Astrocyte (in vitro differentiated cells and primary cell): ENCODE results near the gene CRIM1. TPM values are rescaled to one million over a fixed set of nuclear protein-coding genes. Genes with fewer than 3 reads are reported as not detected.

Experiments
- DNase-seq: peaks from one replicate; pipeline ENCODE4 v3.0.0-alpha.2; 2010; ENCODE audit warnings: low read depth
- FAIRE-seq: peaks from 2 replicates; lab custom pipeline; 2011; peaks lifted over from hg19 to GRCh38; lab: Jason Lieb, UNC
- H2AFZ ChIP-seq: 2 replicates; pipeline ENCODE4 v1.6.0; 2012; ENCODE audit warnings: low read depth, low read length, inconsistent platforms
- H3K27ac ChIP-seq: 2 replicates; pipeline ENCODE4 v1.5.1; 2011; ENCODE audit warnings: low read depth, low read length, inconsistent platforms
- H3K27me3 ChIP-seq: 2 replicates; pipeline ENCODE4 v1.6.0; 2011; ENCODE audit warnings: low read length, inconsistent platforms; ENCODE audit not compliant: insufficient read depth
- H3K36me3 ChIP-seq: 2 replicates; pipeline ENCODE4 v1.5.1; 2011; ENCODE audit warnings: low read length, inconsistent platforms; ENCODE audit not compliant: insufficient read depth
- H3K4me1 ChIP-seq: 2 replicates; pipeline ENCODE4 v1.5.1; 2011; ENCODE audit warnings: low read length, inconsistent platforms; ENCODE audit not compliant: insufficient read depth
- H3K4me2 ChIP-seq: 2 replicates; pipeline ENCODE4 v1.6.0; 2012; ENCODE audit warnings: low read length, inconsistent platforms
- H3K4me3 ChIP-seq: 2 replicates; pipeline ENCODE4 v1.5.1; 2011; ENCODE audit warnings: low read depth, mild to moderate bottlenecking, low read length, inconsistent platforms; ENCODE audit not compliant: insufficient read depth
- H3K79me2 ChIP-seq: 2 replicates; pipeline ENCODE4 v1.6.0; 2012; ENCODE audit warnings: mild to moderate bottlenecking, low read length, inconsistent platforms; ENCODE audit not compliant: insufficient read depth
- H3K9ac ChIP-seq: 2 replicates; pipeline ENCODE4 v1.6.0; 2012; ENCODE audit warnings: mild to moderate bottlenecking, low read length, inconsistent platforms
- H3K9me3 ChIP-seq: 2 replicates; pipeline ENCODE4 v1.5.1; 2012; ENCODE audit warnings: low read depth, mild to moderate bottlenecking, low read length, inconsistent platforms; ENCODE audit not compliant: insufficient read depth
- H4K20me1 ChIP-seq: 2 replicates; pipeline ENCODE4 v1.6.0; 2012; ENCODE audit warnings: low read length, inconsistent platforms; ENCODE audit not compliant: insufficient read depth
- H3K27ac Mint-ChIP-seq: one replicate; pipeline ENCODE4 v1.8.0; 2021; ENCODE audit warnings: mild to moderate bottlenecking, mixed read lengths; ENCODE audit not compliant: unreplicated experiment
- H3K27me3 Mint-ChIP-seq: one replicate; pipeline ENCODE4 v1.8.0; 2021; ENCODE audit warnings: low read depth, mixed read lengths; ENCODE audit not compliant: unreplicated experiment
- H3K36me3 Mint-ChIP-seq: one replicate; pipeline ENCODE4 v1.8.0; 2021; ENCODE audit warnings: low read depth, mixed read lengths; ENCODE audit not compliant: unreplicated experiment
- H3K4me1 Mint-ChIP-seq: one replicate; pipeline ENCODE4 v1.8.0; 2021; ENCODE audit warnings: low read depth, mixed read lengths; ENCODE audit not compliant: unreplicated experiment
- H3K4me3 Mint-ChIP-seq: one replicate; pipeline ENCODE4 v1.8.0; 2021; ENCODE audit warnings: mild to moderate bottlenecking, moderate library complexity, mixed read lengths; ENCODE audit not compliant: unreplicated experiment
- H3K9me3 Mint-ChIP-seq: one replicate; pipeline ENCODE4 v1.8.0; 2021; ENCODE audit warnings: mild to moderate bottlenecking, mixed read lengths; ENCODE audit not compliant: unreplicated experiment
- CTCF ChIP-seq: IDR thresholded peaks from 2 replicates; pipeline ENCODE4 v1.5.1; 2011; ENCODE audit warnings: low read depth, mild to moderate bottlenecking, inconsistent platforms, low read length, moderate library complexity; ENCODE audit not compliant: insufficient read depth
- EZH2 ChIP-seq: IDR thresholded peaks from 2 replicates; pipeline ENCODE4 v1.6.1; 2012; ENCODE audit warnings: mild to moderate bottlenecking, low read length, inconsistent platforms; ENCODE audit not compliant: insufficient read depth
- total RNA-seq: library from RNA; stranded (reverse); gene quantifications from 2 replicates; pipeline ENCODE4 v1.2.1, GENCODE V29; 2021

The CRIM1 gene
- total RNA-seq, 1 donor from 2014 or later: 180 TPM

GRCh38 chr2:36366491-36367120, 11.0 kb downstream of the CRIM1 start:
- no peak overlapping the region for H3K4me3 ChIP-seq
- H3K27ac Mint-ChIP-seq: peak overlapping the region; percentile 11
- H3K27me3 Mint-ChIP-seq: no peaks in the 10 kb centered on the region
- no peaks in the 10 kb centered on the region for H3K27me3 ChIP-seq
- peaks cover 83% of the 10 kb centered on the region for H3K4me1 Mint-ChIP-seq
- H3K36me3 Mint-ChIP-seq: no peaks in the 10 kb centered on the region
- no peak overlapping the region for H3K27ac ChIP-seq
- H3K36me3 ChIP-seq: no peaks in the 10 kb centered on the region
- peak overlapping the region; percentile 23 for H3K9ac ChIP-seq
- no peaks in the 10 kb centered on the region for H3K9me3 ChIP-seq
- no peak for FAIRE-seq
- peaks cover 72% of the 10 kb centered on the region for H4K20me1 ChIP-seq
- DNase-seq: no peak
- peaks cover 100% of the 10 kb centered on the region for H3K79me2 ChIP-seq
- H3K9me3 Mint-ChIP-seq: no peaks in the 10 kb centered on the region
- H2AFZ ChIP-seq: no peak overlapping the region
- H3K4me2 ChIP-seq: peak overlapping the region; percentile 38
- no peak for TF ChIP-seq EZH2
- no peak for TF ChIP-seq CTCF
- peaks cover 73% of the 10 kb centered on the region for H3K4me1 ChIP-seq
- no peak overlapping the region for H3K4me3 Mint-ChIP-seq

- Histone ChIP-seq H3K27ac (peak overlapping the region; percentile 35), H3K4me2 (peak overlapping the region; percentile 57), H3K36me3 (no peaks in the 10 kb centered on the region), H3K4me1 (peaks cover 73% of the 10 kb centered on the region), H3K27me3 (no peaks in the 10 kb centered on the region), H3K79me2 (peaks cover 99% of the 10 kb centered on the region), H2AFZ (no peak overlapping the region), H3K9ac (peak overlapping the region; percentile 14), H4K20me1 (peaks cover 70% of the 10 kb centered on the region), H3K9me3 (no peaks in the 10 kb centered on the region), H3K4me3 (no peak overlapping the region)
- H3K9me3 Mint-ChIP-seq: no peaks in the 10 kb centered on the region
- DNase-seq (no peak), FAIRE-seq (no peak)
- H3K4me3 Mint-ChIP-seq: no peak overlapping the region
- no peaks in the 10 kb centered on the region for H3K36me3 Mint-ChIP-seq
- peak overlapping the region; percentile 11 for H3K27ac Mint-ChIP-seq
- no peaks in the 10 kb centered on the region for H3K27me3 Mint-ChIP-seq
- no peak for TF ChIP-seq CTCF
- TF ChIP-seq EZH2: no peak
- H3K4me1 Mint-ChIP-seq: peaks cover 81% of the 10 kb centered on the region
These were observed 11.9 kb downstream of the CRIM1 start for GRCh38 chr2:36367486-36367885.

- H3K4me3 ChIP-seq: no peak overlapping the region
- H3K36me3 ChIP-seq: no peaks in the 10 kb centered on the region
- Mint-ChIP-seq H3K36me3 (no peaks in the 10 kb centered on the region), H3K27me3 (no peaks in the 10 kb centered on the region), H3K4me3 (no peak overlapping the region), H3K9me3 (no peaks in the 10 kb centered on the region), H3K4me1 (peaks cover 83% of the 10 kb centered on the region), H3K27ac (peak overlapping the region; percentile 77)
- no peaks in the 10 kb centered on the region for H3K27me3 ChIP-seq
- H3K9ac ChIP-seq: peak overlapping the region; percentile 14
- no peak for TF ChIP-seq CTCF
- no peak for TF ChIP-seq EZH2
- H3K79me2 ChIP-seq: peaks cover 99% of the 10 kb centered on the region
- peak overlapping the region; percentile 57 for H3K4me2 ChIP-seq
- DNase-seq (no peak), FAIRE-seq (peak; percentile 56)
- peaks cover 73% of the 10 kb centered on the region for H3K4me1 ChIP-seq
- peak overlapping the region; percentile 35 for H3K27ac ChIP-seq
- H3K9me3 ChIP-seq: no peaks in the 10 kb centered on the region
- no peak overlapping the region for H2AFZ ChIP-seq
- H4K20me1 ChIP-seq: peaks cover 71% of the 10 kb centered on the region
These were observed 12.3 kb downstream of the CRIM1 start for GRCh38 chr2:36367895-36368353.
